WTC11 (cell line): Measurements from ENCODE around the gene MTFP1.

Source experiments
- ARID4B ChIP-seq: sonication (generic); formaldehyde crosslinking; IDR thresholded peaks from 2 replicates; pipeline ENCODE4 v1.8.0; 2023; ENCODE audit warnings: missing genetic modification reagents, mild to moderate bottlenecking, borderline replicate concordance
- ATF1 ChIP-seq: sonication (generic); formaldehyde crosslinking; IDR thresholded peaks from 2 replicates; pipeline ENCODE4 v1.8.1; 2023; ENCODE audit warnings: mild to moderate bottlenecking, moderate library complexity, missing genetic modification reagents
- ATF3 ChIP-seq: sonication (generic); formaldehyde crosslinking; conservative IDR thresholded peaks from 2 replicates; pipeline ENCODE4 v1.8.1; 2022; ENCODE audit warnings: mild to moderate bottlenecking, missing genetic modification reagents
- FOXK1 ChIP-seq: sonication (generic); formaldehyde crosslinking; IDR thresholded peaks from 2 replicates; pipeline ENCODE4 v1.8.0; 2022; ENCODE audit warnings: mild to moderate bottlenecking, moderate library complexity, missing genetic modification reagents
- TEAD4 ChIP-seq: sonication (generic); formaldehyde crosslinking; IDR thresholded peaks from 2 replicates; pipeline ENCODE4 v1.8.0; 2022; ENCODE audit warnings: mild to moderate bottlenecking, missing genetic modification reagents
- ZNF396 ChIP-seq: fragments of 250-450 bp; sonication (Bioruptor Pico); IDR thresholded peaks from 2 replicates; pipeline ENCODE4 v1.8.0; 2021; ENCODE audit warnings: mild to moderate bottlenecking, moderate library complexity, borderline replicate concordance
- TF ChIP-seq, protein P1 (sequence below): fragments of 200-600 bp; IDR thresholded peaks from 2 replicates; pipeline ENCODE4 v1.8.0; 2022; ENCODE audit warnings: antibody characterized with exemption
- TF ChIP-seq, protein P2 (sequence below): sonication (generic); formaldehyde crosslinking; conservative IDR thresholded peaks from 2 replicates; pipeline ENCODE4 v1.8.1; 2023; ENCODE audit warnings: mild to moderate bottlenecking, low read depth, missing genetic modification reagents, moderate library complexity

GRCh38 chr22:30390974-30391691 lies 34.4 kb upstream of the MTFP1 start:
- TF ChIP-seq ARID4B (CRISPR knock-in tag) (no peak), ATF3 (no peak), TEAD4 (CRISPR knock-in tag) (0 out of 2 replicates have a peak, but pooled peaks have one; percentile 26), FOXK1 (CRISPR knock-in tag) (no peak), ZNF396 (no peak), ATF1 (CRISPR knock-in tag) (no peak)
- TF ChIP-seq, protein P1, sequence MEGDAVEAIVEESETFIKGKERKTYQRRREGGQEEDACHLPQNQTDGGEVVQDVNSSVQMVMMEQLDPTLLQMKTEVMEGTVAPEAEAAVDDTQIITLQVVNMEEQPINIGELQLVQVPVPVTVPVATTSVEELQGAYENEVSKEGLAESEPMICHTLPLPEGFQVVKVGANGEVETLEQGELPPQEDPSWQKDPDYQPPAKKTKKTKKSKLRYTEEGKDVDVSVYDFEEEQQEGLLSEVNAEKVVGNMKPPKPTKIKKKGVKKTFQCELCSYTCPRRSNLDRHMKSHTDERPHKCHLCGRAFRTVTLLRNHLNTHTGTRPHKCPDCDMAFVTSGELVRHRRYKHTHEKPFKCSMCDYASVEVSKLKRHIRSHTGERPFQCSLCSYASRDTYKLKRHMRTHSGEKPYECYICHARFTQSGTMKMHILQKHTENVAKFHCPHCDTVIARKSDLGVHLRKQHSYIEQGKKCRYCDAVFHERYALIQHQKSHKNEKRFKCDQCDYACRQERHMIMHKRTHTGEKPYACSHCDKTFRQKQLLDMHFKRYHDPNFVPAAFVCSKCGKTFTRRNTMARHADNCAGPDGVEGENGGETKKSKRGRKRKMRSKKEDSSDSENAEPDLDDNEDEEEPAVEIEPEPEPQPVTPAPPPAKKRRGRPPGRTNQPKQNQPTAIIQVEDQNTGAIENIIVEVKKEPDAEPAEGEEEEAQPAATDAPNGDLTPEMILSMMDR = peak; percentile 42; the same call in 1 of the 2 replicates
- TF ChIP-seq, protein P2, sequence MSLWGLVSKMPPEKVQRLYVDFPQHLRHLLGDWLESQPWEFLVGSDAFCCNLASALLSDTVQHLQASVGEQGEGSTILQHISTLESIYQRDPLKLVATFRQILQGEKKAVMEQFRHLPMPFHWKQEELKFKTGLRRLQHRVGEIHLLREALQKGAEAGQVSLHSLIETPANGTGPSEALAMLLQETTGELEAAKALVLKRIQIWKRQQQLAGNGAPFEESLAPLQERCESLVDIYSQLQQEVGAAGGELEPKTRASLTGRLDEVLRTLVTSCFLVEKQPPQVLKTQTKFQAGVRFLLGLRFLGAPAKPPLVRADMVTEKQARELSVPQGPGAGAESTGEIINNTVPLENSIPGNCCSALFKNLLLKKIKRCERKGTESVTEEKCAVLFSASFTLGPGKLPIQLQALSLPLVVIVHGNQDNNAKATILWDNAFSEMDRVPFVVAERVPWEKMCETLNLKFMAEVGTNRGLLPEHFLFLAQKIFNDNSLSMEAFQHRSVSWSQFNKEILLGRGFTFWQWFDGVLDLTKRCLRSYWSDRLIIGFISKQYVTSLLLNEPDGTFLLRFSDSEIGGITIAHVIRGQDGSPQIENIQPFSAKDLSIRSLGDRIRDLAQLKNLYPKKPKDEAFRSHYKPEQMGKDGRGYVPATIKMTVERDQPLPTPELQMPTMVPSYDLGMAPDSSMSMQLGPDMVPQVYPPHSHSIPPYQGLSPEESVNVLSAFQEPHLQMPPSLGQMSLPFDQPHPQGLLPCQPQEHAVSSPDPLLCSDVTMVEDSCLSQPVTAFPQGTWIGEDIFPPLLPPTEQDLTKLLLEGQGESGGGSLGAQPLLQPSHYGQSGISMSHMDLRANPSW (CRISPR knock-in tag) = no peak
